GM18507 (cell line): ENCODE data around the gene MYO5A.
"Not testable (repeated sequence)": the region's sequence is repeated elsewhere in the genome, so short reads cannot be mapped to it uniquely, and the experiment has no call there.

Source experiments
- DNase-seq: peaks from one replicate; pipeline ENCODE4 v3.0.0; 2011; ENCODE audit warnings: low read depth; ENCODE audit not compliant: insufficient read length; ENCODE audit errors: extremely low spot score
- FAIRE-seq: peaks from 2 replicates; lab custom pipeline; 2011; peaks lifted over from hg19 to GRCh38; lab: Jason Lieb, UNC

The MYO5A gene

DNA sequence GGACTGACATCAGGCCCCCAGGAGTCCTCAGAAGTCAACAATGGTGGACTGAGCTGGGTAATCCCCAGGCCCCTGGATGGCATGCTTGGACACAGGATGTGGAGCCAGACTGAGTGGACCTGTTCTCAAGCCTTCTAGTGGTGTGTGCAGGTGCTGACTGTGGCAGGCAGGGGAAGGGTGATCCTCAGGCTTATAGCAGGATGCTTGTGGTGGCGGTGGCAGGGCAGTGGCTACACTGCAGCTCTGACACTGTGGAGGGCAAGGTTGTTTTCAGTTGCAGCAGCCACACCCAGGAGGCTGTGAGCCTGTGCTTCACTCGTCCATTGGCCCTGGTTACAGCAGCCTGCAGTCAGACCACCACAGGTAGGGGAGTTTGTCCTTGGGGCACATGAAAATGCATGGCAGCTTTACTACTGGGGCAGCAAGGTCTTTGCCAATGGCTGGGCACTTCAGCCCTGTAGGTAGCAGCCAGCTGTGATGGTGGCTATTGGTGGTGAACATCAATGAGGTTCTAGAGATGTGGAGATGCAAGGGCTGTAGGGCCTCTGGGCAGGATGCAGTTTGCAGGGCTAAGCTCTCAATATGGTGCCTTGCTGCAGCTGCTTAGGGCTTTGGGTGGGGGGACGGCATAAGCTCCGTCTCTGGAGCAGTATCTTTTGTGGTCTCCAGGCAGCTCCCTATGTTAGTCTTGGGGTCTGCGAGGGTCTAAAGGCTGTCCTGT lies 17.5 kb upstream of the MYO5A start:
- no peak for DNase-seq

DNA sequence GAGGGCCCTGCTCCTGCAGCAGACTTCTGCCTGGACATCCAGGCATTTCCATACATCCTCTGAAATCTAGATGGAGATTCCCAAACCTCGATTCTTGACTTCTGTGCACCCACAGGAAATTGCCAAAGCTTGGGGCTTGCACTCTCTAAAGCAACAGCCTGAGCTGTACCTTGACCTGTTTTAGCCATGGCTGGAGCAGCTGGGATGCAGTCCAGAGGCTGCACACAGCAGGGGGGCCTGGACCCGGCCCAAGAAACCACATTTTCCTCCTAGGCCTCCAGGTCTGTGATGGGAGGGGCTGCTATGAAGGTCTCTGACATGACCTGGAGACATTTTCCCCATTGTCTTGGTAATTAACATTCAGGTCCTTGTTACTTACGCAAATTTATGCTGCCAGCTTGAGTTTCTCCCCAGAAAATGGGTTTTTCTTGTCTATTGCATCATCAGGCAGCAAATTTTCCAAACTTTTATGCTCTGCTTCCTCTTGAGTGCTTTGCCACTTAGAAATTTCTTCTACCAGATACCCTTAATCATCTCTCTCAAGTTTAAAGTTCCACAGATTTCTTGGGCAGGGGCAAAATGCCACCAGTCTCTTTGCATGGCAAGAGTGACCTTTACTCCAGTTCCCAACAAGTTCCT lies 11.8 kb upstream of the MYO5A start:
- FAIRE-seq (no peak), DNase-seq (no peak)

More for the DNA sequence above, 17.5 kb upstream of the MYO5A start:
- FAIRE-seq, result no peak

DNA sequence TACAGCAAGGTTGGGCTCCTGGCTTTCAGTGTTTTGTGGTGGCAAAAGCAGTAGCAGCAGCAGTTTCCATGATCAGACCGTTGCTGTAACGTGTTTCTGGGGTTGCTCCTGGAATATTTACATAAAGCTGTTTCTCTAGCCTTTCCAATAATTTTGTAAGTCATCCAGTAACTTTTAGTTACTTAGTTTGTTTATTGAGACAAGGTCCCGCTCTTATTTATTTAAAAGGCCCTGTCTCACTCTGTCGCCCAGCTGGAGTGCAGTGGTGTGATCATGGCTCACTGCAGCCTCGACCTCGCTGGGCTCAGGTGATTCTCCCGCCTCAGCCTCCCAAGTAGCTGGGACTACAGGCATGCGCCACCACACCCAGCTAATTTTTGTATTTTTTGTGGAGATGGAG lies 8.8 kb upstream of the MYO5A start:
- DNase-seq (no peak), FAIRE-seq (no peak)

DNA sequence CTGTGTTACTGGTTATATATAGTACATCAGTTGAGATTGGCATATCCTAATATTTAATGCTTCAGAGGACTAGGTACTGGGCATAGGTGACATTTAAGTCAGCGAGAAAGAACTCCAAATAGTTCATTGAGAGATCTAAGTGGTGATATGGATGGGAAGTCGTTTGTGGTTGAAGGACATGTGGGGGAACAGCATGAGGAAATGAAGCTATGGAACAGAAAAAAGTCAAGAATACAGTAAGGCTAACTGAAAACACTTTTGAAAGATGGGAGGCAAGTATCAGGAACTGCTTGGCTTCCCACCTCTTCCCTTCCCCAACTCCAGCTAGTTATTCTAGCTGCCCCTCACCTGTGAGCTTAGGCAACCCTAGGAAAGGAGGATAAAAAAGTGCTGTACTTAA lies 3.7 kb upstream of the MYO5A start:
- FAIRE-seq (no peak), DNase-seq (no peak)

DNA sequence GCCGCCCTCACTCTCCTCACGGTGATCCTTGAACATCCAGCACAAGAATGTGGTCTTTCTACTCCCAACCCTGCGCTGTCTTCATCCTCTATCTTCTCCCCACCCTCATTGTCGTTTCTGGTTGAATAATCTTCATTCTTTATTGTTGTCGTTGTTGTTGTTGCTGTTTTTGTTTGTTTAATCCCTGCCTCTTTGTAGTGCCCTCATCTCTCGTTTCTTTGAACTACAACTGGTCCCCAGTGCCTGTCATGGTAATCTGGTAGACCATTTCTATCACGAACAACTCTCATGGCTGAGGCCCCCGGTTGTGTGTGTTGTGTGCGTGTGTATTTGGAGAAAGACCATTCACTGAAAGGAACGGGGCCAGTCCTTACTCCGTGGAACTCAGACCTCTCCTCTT lies 1.3 kb upstream of the MYO5A start:
- DNase-seq, result no peak
- no peak for FAIRE-seq

DNA sequence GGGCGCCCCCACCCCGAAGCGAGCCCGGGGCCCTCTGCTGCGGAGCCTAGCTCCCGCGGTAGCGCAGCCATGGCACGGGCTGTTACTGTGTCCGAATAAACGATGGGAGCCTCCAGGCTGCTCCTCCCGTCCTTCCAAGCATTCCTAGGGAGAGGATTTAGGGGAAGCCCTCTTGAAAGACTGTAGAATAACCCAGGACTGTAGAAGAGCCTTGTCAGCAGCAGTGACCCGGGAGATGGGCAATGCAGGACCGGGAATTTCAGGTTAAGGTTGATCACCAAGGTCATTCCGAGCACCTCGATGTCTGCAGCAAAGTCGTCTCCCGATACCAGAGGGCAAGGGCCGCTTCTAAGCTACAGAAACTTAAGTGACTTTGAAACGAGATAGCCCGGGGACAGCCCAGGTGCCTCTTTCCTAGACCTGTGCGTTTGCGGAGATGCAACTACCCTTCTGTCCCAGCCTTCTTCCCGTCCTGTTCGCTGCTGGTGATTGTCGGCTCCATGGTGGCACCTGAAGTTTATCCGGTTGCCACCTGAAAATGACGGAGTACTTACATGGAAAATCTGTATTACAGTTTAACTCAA lies 753 bp upstream of the MYO5A start:
- FAIRE-seq, result no peak
- peak; percentile 7 for DNase-seq

DNA sequence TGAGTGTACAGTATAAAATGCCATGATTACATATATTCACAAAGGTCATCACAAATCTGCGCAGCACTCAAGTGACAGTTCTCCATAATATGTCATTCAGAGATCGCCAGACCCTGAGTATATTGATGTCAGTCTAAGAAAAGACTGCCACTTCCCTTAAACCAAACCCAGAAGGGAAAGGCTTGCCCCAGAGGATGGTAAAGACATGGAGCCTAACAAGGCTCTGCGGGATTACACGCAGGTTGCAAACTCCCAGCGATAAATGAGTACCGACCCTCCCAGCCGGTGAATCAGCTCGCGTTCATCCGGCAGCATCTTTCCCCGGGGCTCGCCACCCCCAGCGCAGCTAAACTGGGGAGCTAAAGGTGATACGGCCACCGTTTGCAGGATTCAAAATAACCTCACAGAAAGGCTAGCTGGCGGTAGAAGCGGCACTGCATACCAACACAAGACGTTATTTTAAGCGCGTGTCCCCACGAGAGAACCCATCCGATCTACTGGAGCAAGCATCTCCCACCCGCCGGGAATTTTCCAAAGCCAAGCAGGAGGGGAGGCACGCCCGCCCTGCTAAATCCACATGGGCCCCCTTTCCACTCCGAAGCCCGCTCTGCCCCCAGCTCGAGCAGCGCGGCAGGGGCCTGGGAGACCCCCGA lies 643 bp downstream of the MYO5A start:
- DNase-seq, result no peak
- FAIRE-seq, result peak; percentile 51

DNA sequence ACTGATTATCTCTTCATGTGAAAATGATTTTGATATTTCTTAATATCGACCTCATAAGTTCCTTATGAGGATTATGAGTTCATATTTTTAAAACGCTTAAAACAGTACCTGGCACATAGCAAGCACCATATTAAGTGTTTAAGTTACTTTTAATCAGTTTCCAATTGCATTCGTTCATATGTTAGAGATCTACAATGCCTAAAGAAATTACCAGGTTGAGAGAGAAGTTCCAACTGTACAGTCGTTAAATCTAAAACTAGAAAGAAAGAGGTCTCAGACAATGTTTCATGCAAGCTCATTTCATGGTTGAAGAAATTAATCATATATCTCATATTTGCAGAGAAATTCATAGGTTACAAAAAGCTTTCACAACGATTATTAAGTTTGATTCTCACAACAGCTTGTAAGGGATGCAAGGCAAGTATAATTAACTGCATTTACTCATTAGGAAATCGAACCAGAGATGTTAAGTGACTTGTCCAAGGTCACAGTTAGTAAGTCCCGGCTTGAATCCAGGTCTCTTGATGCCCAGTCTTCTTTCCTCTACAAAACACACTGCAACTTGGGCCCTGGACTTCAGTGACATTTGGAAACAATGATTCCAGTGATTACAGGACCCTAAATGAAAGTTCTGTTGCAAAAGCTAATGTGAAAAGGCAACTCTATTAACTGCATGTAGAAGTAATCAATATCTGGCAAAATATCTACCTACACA lies 1.3 kb downstream of the MYO5A start:
- DNase-seq (no peak), FAIRE-seq (peak; percentile 18)

DNA sequence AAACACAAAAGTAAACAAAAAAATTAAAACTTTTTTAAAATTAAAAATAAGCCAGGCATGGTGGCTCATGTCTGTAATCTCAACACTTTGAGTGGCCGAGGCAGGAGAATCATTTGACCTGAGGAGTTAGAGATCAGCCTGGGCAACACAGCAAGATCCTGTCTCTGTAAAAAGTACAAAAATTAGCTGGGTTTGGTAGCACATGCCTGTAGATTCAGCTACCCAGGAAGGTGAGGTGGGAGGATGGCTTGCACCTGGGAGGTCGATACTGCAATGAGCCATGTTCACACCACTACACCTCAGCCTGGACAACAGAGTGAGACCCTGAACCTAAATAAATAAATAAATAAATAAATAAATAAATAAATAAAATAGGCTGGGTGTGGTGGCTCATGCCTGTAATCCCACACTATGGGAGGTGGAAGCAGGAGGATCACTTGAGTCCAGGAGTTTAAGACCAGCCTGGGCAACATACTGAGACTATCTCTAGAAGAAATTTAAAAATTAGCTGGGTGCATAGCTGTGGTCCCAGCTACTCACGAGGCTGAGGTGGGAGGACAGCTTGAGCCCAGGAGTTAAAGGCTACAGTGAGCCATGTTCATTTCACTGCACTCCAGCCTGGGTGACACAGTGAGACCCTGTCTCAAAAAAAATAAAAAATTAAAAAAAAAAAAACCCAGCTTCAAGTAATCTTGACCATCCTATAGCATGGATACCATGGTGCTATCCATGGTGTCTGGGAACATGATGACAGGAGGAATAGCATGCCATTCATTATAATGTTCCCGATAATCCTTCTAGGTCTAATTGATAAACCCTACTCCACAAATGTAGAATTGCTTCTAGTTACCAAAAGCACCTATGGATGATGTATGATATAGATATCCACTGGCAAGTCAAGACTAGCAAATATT lies 4.2 kb downstream of the MYO5A start:
- DNase-seq (no peak), FAIRE-seq (no peak)

DNA sequence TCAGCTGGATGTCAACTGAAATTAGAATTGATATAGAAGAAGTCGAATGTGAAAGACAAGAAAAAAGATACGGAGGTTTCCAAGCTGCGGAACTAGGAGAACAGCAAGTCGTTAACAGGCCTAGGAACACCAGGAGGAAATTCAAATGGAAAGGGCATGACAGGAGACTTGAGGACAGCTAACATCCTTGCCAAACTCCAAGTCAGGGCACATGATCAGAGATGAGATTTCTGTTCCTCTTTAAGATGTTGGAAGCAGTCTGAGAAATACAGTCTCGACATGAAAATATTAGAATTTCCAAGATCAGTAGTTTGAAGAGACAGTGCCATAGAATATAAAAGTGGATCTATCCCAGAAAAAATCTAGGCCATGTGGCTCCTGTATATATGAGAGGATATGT lies 5.0 kb downstream of the MYO5A start:
- no peak for DNase-seq
- FAIRE-seq, result peak; percentile 21

DNA sequence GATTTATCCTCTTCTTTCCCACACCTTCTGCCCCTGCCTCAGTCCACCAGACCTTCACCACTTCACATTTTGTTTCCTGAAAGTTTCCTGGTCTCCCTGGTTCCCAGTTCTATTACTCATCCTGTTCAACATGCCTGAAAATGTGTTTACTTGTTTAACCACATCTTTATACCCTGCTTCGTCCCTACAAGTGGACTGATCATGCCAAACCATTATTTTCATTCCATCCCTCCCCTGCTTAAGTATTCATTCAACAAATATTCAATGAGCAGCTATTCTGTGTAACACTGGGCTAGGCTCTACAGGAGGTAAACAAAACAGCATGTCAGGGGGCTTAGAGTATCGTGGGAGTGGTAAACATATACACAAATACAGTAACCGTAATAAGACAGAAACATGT lies 5.5 kb downstream of the MYO5A start:
- FAIRE-seq (no peak), DNase-seq (no peak)

DNA sequence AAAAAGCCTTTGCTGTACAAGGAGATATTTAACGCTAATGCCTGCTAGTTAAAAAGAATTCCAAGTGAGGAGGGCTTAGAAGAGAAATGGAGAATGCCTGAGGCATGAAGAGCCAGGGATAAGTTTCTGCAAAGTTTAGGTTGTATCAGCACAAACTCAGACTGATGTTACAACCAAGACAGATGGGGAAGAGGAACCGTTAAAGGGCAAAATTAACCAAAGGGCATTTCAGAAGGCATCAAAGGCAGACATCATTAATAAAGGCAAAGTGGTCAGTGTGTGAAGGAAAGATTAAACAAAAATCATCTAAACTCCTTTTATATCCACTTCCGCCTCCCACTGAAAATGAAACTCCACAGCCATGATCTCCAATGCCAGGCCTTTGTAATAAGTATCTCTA lies 7.0 kb downstream of the MYO5A start:
- FAIRE-seq (no peak), DNase-seq (no peak)

DNA sequence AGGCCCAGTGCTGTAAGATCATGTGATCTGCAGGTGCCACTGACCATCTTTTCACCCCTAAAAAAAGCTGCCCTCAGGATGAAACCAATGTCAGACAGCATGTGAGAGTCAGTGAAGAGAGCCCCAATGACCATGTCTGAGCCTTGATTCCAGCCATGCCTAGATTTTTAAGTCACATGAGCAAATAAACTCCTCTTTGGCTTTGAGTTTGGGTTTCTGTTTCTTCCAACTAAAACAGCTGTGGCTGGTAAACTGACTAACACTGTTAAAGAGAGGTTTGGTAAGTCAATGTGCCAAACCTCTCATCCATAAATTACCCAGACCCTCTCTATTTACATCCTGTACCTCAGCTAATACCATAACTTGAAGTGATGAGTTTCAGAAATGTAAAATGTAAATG lies 8.3 kb downstream of the MYO5A start:
- DNase-seq, result no peak
- FAIRE-seq, result no peak

DNA sequence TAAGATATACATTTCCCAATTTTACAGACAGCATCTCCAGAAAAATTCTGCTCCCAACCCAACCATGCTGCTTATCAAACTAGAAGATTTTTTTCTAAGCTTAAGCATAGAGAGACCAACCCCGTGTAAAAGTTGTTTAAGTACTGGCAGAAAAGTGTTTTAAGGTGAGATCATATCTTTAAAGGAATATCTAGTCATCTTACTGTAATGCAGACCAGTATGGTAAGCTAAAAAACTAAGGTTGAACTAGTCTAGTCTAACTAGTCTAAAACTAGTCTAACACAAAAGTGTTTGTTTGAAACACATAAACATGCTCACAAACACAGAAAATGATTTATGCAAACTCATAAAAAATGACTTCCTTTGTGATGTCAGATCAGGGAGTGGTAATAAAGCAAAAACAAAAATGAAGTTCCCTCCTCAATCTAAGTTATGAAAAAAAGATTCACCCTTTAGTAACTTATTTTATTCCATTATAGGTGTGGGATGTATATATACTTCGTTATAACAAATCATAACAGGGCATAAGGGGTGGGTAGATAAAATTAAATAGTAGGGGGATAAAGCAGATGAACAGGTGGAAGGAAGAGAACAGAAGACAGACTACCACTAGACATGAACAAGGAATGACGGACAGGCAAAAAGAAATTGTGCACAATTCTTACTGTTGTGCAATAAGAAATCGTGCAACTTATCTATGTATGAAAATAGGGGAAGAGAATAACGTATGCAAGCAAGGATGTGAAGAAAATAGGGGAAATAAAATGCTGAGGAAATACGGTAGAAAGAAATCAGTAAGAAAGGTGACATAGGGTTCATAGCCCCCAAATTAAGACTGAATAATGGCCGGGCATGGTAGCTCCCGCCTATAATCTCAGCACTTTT lies 10.0 kb downstream of the MYO5A start:
- FAIRE-seq (no peak), DNase-seq (no peak)

DNA sequence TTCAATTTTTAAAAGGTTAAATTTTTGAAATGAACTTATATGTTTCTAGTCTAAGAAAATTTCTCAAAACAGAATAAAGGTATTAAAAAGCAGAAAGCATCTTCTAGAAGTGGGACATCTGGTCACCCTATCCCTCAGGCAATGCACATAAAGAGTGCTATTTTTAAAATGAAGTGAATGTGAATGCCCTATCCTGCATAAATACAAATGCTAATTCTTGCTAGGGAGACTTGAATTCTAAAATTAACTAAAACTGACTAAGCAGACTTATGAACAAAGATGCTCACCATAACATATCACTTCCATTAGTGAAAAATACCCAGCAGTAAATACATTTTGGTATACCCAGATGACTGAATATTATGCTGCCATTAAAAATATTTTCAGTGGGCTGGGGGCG lies 11.7 kb downstream of the MYO5A start:
- FAIRE-seq, result no peak
- DNase-seq, result no peak

DNA sequence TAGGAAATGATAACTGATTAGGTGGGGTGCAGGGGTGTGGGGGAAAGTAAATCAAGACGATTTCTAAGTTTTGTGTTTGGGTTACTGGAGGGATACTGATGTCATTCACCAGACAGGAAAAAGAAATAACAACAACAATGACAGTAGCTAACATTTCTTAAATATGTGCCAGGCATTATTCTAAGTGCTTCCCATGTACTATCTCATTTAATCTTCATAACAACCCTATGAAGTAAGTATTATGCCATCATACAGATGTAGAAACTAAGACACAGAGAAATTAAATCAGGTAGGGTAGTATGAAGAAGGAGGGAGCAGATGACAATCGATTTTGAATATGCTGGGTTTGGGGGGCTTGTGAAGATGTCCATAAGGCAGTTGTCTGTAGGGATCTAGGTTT lies 13.3 kb downstream of the MYO5A start:
- DNase-seq, result no peak
- FAIRE-seq, result no peak

DNA sequence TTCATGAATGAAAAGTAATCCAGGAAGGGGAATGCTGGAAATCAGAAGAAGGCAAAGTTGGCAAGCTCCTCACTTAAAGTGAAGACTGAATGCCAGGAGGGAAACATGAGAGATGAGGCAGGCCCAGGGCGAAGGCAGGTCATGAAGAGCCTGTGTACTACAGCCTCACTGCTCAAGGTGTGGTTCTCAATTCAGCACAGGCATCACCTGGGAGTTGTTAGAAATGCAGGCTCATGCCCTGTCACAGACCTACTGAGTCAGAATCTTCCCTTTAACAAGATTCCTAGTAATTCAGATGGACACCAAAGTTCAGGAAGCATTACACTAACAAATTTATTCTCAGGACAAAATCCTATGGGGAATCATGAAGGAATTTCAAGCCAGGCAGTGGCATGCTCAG lies 14.2 kb downstream of the MYO5A start:
- FAIRE-seq (no peak), DNase-seq (no peak)

DNA sequence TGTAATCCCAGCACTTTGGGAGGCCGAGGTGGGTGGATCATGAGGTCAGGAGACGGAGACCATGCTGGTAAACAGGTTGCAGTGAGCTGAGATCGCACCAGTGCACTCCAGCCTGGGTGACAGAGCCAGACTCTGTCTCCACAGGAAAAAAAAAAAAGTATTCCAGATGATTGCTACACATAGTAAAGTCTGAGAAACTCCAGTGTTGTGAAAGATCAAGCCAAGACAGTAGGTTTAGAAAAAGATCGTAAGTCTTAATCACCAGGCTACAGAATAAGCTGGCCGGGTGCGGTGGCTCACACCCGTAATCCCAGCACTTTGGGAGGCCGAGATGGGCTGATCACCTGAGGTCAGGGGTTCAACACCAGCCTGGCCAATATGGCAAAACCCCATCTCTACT lies 15.8 kb downstream of the MYO5A start:
- FAIRE-seq, DNase-seq: not testable (repeated sequence)
